ENCODE results near the gene MGARP.

DNA sequence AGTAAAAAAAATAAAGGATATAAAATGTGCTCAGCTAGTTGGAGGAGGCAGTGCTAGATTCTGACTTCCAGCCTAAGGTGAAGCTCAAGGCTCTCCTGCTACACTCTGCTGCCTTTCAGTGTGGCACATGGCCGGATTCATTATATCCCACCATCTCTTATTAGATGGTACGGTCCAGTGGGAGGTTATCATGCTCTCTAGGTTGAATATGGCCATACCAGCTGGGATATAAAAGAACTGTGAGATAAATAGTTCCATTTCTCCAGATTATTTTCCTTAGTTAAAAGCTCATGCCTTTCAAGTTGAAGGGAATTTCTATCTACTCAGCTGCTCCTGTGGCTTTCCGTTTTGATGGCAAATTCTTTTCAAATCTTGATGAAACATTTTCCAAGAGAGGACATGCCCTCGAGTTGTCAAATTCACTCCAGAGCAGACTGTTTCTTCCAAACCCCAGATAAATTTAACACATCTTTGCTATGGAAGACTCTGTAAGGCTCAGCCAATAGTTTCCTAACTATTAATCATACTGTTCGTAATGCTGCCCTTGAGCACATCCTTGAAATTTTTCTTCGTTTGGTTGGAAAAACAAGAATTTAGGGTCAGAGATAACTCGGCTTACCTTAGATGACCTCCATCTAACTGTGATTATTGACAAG, 2.2 kb upstream of the MGARP start:
- TF ChIP-seq, protein P1, sequence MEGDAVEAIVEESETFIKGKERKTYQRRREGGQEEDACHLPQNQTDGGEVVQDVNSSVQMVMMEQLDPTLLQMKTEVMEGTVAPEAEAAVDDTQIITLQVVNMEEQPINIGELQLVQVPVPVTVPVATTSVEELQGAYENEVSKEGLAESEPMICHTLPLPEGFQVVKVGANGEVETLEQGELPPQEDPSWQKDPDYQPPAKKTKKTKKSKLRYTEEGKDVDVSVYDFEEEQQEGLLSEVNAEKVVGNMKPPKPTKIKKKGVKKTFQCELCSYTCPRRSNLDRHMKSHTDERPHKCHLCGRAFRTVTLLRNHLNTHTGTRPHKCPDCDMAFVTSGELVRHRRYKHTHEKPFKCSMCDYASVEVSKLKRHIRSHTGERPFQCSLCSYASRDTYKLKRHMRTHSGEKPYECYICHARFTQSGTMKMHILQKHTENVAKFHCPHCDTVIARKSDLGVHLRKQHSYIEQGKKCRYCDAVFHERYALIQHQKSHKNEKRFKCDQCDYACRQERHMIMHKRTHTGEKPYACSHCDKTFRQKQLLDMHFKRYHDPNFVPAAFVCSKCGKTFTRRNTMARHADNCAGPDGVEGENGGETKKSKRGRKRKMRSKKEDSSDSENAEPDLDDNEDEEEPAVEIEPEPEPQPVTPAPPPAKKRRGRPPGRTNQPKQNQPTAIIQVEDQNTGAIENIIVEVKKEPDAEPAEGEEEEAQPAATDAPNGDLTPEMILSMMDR (IDR thresholded peaks at IDR 0.05) = no peak
- TF ChIP-seq POLR2A (IDR thresholded peaks at IDR 0.05) = no peak

Measured in ovary (tissue), 3 donors.